Activated CD4-positive, CD25-positive, alpha-beta regulatory T cell treated with anti-CD3 and anti-CD28 coated beads, Interleukin-2, amount 50 U/mL, for 72 hours (primary cell): Measurements from ENCODE around the gene PANK4.
"Not testable (repeated sequence)": the region's sequence is repeated elsewhere in the genome, so short reads cannot be mapped to it uniquely, and the experiment has no call there.

Experiments
- DNase-seq: peaks from one replicate; pipeline ENCODE4 v3.0.0; 2021

The PANK4 gene

GRCh38 chr1:2525920-2526823 is at the start of gene PANK4:
PANK4 (minus strand) TSS chr1:2526596; CDS start chr1:2526587, 9 bp downstream.
- peak; percentile 88 for DNase-seq

GRCh38 chr1:2574350-2574749 is 48.0 kb upstream of the PANK4 start:
- DNase-seq, result no peak

- no peak for DNase-seq
Observed at GRCh38 chr1:2573250-2573920, 47.0 kb upstream of the PANK4 start.

- DNase-seq, result no peak
Observed at GRCh38 chr1:2571348-2571747, 45.0 kb upstream of the PANK4 start.

- no peak for DNase-seq
Observed at GRCh38 chr1:2570332-2570731, 43.9 kb upstream of the PANK4 start.

- not testable (repeated sequence) for DNase-seq
Observed at GRCh38 chr1:2569703-2570102, 43.3 kb upstream of the PANK4 start.

GRCh38 chr1:2569060-2569459 is 42.7 kb upstream of the PANK4 start:
- DNase-seq, result no peak

- DNase-seq, result not testable (repeated sequence)
Observed at GRCh38 chr1:2568187-2568816, 41.9 kb upstream of the PANK4 start.

GRCh38 chr1:2567083-2567679 is 40.8 kb upstream of the PANK4 start:
- no peak for DNase-seq

- peak; percentile 30 for DNase-seq
Observed at GRCh38 chr1:2566101-2567045, 40.0 kb upstream of the PANK4 start.

GRCh38 chr1:2564815-2565374 is 38.5 kb upstream of the PANK4 start:
- DNase-seq, result no peak

GRCh38 chr1:2564006-2564814 is 37.8 kb upstream of the PANK4 start:
- DNase-seq, result no peak

- DNase-seq, result no peak
Observed at GRCh38 chr1:2563205-2563604, 36.8 kb upstream of the PANK4 start.

- DNase-seq, result peak; percentile 35
Observed at GRCh38 chr1:2561898-2562895, 35.8 kb upstream of the PANK4 start.

GRCh38 chr1:2561446-2561845 is 35.0 kb upstream of the PANK4 start:
- DNase-seq, result no peak

GRCh38 chr1:2560299-2561073 is 34.1 kb upstream of the PANK4 start:
- no peak for DNase-seq

- DNase-seq, result no peak
Observed at GRCh38 chr1:2559509-2560298, 33.3 kb upstream of the PANK4 start.

GRCh38 chr1:2558861-2559260 is 32.5 kb upstream of the PANK4 start:
- no peak for DNase-seq
